Stimulated activated CD8-positive, alpha-beta memory T cell treated with anti-CD3 and anti-CD28 coated beads, Interleukin-4, amount 100 ng/mL, for 24 hours (primary cell): ENCODE data around the gene KCNQ1.
A peak's percentile ranks its signal among the peaks of the same experiment; 100 is the strongest.

Experiments used
- DNase-seq: peaks from one replicate; pipeline ENCODE4 v3.0.0-alpha.2; 2020; ENCODE audit warnings: low read depth

KCNQ1 gene

GRCh38 chr11:2697866-2698265 is 253.1 kb downstream of the KCNQ1 start:
- DNase-seq = no peak

- DNase-seq = no peak
Measured at GRCh38 chr11:2698386-2699184, 253.8 kb downstream of the KCNQ1 start.

- DNase-seq = no peak
Measured at GRCh38 chr11:2699185-2699530, 254.3 kb downstream of the KCNQ1 start.

GRCh38 chr11:2699531-2700414 is 255.0 kb downstream of the KCNQ1 start, which contains the start of gene KCNQ1OT1:
Gene KCNQ1OT1, minus strand, starts transcription at chr11:2699994.
- peak; percentile 70 for DNase-seq

- peak; percentile 28 for DNase-seq
Measured at GRCh38 chr11:2700415-2701211, 255.8 kb downstream of the KCNQ1 start.

DNA sequence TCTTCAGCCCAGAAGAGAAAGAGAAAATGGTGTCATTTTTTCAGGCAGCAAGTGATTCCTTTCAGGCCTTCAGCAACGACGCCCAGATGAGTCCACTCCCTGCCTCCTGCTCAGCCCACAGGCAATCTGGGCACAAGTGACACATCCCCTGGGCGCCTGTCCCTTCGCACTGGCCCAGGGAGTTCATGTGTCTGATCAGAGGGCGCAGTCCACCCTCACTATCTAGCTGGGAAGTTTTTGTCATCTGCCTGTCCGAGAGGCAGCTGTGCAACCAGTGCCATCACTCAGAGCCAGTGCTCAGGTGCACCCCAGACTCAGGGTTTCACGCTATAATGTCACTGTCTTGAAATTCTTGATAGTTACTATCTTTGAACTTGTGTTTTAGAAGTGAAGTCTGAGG is 256.4 kb downstream of the KCNQ1 start:
- DNase-seq = no peak

DNA sequence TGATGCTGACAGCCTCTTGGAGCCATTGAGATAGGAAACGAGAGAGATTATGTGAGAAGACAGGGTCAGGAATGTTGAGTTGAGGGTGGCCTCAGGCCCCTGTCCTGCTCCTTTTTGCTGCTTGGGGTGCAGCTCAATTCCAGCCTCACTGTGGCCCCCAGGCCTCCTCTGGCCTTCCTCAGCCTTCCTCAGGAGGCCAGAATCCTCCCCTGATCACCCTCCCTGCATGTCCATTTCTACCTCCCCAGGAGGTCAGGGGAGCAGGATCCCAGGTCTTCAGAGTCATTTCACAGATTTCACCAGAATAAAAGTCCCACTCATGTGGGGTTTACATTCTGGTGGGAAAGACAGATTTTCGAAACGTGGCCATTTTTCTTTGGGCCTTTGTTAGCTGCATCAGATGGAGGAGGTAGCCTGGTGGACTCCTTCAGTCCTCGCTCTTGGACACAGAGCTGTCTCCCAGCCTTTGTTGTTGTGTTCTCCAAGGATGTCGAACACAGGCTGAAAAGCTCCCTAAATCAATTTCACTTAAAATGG is 257.2 kb downstream of the KCNQ1 start:
- DNase-seq = no peak

DNA sequence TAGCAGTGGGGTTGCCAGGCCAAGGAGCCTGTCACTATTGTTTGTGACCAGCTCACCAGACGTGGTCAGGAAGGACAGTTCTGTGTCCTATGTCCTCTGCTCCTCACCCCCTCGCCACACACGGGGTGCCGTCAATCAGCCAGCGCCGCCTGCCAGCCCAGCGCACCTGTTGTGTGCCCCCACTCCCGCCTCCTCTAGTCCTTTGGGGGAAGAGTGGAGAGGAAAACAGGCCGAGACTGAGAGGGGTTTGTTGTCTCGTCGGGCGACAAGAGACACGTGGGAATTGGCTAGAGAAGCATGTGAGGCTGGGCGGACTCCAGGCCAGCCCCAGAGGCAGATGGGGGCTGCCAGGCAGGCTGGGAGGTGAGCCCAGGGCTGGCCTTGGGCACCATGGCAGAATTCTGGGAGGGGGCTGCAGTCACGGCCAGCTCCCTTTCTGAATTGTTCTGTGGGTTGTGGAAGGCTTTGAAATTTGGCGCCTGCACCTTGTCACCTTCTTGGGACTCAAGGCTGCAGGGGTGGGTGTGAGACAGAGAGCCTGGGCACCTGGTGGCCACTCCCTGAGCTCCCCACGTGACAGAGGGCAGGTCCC is 258.1 kb downstream of the KCNQ1 start:
- DNase-seq = no peak

DNA sequence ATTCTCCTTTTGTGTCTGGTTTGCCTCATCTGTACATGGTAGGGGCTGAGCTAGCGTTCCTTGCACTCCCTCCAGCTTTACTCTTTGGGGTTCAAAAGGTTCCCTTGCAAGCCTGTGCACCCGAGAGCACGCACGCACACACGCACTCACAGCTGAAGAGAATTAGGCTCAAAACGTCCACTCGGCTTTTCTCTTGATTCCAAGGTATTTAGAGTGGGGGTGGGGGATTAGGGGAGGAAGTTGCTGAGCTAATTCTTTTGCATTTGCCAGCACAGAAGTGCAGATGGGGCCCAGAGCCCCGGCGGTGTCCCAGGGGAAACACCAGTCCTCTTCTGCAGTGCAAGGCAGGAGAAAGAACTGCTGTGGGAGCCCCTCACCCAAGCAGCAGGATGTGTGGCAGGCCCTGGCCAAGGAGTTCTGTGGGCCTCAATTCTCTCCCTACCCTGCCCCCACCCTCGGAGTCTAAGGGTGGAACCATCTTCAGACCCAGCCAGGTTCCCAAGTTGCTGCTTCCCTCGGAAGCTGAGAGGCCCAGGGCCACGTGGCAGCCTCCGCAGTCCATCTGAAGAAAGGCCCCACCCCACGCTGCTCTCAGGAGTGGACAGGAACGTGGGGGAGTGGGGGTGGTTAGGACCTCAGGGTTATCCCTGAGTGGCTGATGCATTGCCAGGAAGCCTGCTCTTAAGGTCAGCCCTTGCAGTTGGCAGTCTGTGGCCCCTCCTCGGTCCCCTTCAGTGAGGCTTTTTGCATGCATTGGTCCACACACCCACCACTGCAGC is 258.7 kb downstream of the KCNQ1 start:
- DNase-seq = no peak

DNA sequence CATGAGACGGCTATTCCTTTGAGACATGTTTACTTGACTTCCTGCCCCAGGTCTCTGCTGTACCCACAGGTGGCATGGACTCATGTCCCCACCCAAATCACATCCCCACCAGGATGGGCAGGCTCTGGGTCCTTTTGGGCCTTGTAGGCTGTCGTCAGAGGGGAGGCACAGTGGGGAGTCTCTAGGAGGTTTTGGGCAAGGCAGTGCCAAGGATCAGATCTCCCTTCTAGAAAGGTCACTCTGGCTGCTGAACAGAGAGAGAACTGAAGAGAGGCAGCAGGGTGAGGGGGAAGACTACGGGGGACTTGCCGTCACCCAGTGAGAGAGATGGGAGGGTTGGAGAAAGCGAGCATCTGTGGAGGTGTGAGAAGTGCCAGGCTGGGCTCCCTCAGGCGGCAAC is 259.5 kb downstream of the KCNQ1 start:
- DNase-seq = no peak

DNA sequence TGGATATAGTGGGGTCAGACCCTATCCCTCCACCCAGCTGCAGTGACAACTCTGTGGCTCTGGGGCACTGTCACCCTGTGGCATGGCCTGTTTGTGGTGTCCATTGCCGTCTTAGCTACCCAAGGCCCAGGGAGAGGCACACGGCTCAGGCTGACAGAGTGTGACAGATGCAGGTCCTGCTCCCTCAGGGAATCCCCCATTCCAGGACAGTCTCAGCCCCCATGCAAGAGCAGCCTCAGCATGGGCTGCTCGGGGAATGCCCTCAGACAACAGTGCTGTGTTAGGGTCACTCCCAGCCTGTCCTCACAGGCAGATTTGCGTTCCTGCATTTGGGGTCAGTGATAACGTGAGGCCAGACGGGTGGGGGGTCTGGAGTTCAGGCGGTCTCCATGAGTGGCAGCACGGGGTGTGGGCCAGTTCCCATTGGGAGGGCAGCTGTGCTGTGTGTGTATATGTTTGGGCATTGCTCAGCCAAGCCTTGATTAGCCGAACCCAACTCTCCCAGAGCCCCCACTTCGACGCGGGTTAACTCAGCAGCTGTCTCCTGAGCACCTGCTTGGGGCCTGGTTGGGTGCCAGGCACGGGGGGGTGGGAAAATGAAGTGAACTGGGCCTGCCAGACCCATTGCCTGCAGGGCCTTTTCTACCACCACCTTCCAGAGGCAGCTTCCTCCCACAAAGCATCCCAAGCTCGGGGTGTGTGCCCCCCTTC is 260.2 kb downstream of the KCNQ1 start:
- DNase-seq = no peak

- no peak for DNase-seq
Measured at GRCh38 chr11:2706321-2706720, 261.5 kb downstream of the KCNQ1 start.

GRCh38 chr11:2707736-2708135 is 262.9 kb downstream of the KCNQ1 start:
- DNase-seq = no peak

DNA sequence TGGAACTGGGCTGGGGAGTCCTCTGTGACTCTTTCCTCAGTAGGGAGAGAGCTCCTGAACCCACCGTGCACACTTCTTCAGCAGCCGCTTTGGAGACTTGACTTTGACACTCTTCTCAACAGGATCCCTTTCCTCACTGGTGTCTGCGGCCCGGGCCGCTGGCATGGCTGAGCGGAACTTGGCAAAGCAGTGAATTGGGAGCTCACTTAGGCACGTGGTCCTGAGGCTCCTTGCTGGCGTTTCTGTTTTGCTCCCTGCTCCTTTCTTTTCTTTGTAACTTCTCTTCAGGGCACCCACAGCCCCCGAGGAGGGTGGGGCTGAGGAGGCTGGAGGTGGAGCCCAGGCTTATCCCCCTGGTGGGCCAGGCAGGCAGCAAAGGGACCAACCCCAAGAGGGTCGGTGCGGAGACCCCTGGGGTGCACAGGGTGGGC is 263.4 kb downstream of the KCNQ1 start:
- DNase-seq = no peak

DNA sequence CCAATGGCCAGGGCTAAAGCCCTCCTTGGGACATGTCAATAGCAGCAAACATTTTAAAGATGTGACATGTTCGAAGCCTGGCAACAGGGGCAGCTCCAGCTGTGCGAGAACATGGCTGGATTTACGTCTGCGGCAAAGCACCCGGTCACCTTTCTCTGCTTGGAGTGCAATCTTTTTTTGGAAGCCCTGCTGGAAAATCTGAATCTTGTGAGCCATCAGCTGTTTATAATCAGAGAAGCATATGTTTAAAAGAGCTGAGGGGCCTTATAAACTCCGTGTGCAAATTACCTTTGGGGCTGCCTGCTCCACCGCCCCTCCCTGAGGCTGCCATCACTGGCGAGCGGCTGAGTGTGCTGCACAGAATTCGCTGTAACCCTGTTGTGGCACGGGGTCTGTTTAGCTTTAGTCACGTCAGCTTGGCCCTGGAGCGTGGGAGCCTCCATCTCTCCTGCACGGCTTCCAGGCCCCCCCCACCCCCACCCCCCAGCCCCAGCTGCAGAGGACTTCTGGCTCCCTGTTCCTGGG is 264.0 kb downstream of the KCNQ1 start:
- no peak for DNase-seq

DNA sequence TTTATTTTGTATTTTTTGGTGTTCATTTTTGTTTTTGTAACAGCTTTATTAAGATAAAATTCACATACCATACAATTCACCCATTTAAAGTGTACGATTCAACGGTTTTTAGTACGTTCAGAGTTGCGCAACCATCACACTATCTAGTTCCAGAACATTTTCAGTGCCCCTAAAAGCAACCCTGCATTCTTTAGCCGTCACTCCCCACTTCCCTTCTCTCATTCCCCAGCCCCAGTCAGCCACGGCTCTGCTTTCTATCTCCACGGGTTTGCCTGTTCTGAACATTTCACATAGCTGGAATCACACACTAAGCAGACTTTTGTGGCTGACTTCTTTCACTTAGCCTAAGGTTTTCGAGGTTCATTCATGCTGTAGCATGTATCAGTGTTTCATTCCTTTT is 264.6 kb downstream of the KCNQ1 start:
- DNase-seq = no peak

GRCh38 chr11:2711161-2711560 is 266.4 kb downstream of the KCNQ1 start:
- DNase-seq = no peak

GRCh38 chr11:2713094-2713493 is 268.3 kb downstream of the KCNQ1 start:
- DNase-seq = no peak

DNA sequence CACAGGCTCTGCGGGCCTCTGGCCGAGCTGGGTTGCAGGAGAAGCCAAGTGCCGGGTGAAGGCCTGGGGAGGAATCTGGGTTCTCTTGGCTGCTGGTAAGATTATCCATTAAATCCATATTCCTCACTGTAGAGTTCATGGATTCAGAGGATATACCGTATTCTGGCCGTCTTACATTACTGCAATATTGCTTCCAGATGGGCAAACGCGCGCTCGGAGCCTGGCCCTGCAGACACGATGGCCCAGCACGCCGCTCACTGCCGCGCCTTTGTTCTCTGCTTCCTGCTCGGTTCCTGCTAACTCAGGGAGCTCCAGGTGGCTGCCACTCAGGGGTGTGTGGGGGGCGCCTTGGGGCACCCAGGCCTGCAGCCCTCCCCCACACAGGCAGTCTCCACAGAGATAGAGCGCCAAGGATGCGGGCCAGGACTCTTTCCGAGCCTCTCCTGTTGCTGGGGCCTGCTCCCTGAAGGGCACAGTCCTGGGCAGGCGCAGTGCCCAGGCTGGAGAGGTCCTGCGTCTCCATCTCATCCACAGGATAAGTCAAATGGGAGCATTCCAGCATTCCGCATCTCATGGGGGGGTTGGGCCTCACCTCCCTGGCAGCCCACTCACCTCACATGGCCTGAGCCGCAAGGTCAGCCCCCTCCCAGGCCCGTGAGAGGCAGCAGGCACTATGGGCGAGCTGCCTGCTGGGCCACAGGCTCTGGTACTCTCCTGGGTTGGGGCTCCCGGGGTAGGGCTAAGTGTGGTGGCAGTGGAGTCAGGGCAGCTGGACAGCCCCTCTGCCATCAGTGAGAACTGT is 269.1 kb downstream of the KCNQ1 start:
- DNase-seq = no peak
